ENCODE results near the gene KAZN.

DNA sequence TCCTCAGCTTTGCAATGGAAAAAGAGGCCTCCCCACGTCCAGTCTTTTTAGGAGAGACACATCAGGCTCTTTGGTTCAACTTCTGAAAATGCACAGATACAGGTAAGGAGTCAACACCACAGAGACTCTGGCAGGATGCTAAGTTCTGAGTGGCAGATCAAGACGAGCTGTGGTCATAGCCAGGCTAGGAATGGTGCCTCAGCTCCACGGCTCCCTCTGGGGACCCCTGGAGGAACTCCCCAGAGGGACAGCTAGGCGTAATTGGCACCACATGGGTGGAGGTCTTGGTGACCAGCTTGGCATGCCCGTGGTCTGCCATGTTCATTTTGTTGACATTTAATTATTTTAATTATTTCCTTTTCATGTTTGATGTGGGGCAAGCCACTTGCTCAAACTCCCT is 206.1 kb downstream of the KAZN start:
- TF ChIP-seq CTCF (IDR thresholded peaks at IDR 0.05; ENCODE audit: poor library complexity, severe bottlenecking) (no peak), EP300 (conservative IDR thresholded peaks at IDR 0.05; ENCODE audit: poor library complexity, severe bottlenecking) (no peak), RAD21 (conservative IDR thresholded peaks at IDR 0.05) (no peak), EZH2 (IDR thresholded peaks at IDR 0.05; ENCODE audit: borderline replicate concordance, insufficient read depth, low read length, poor library complexity, severe bottlenecking) (no peak), TAF1 (IDR thresholded peaks at IDR 0.05; ENCODE audit: low read depth) (no peak), MXI1 (conservative IDR thresholded peaks at IDR 0.05; ENCODE audit: poor library complexity, severe bottlenecking) (no peak)
